GM03348 (cell line): ENCODE measurements around the gene AMPD2.

Experiments used
- DNase-seq: peaks from one replicate; pipeline ENCODE4 v3.0.0; 2012; ENCODE audit warnings: low spot score

AMPD2 gene

DNA sequence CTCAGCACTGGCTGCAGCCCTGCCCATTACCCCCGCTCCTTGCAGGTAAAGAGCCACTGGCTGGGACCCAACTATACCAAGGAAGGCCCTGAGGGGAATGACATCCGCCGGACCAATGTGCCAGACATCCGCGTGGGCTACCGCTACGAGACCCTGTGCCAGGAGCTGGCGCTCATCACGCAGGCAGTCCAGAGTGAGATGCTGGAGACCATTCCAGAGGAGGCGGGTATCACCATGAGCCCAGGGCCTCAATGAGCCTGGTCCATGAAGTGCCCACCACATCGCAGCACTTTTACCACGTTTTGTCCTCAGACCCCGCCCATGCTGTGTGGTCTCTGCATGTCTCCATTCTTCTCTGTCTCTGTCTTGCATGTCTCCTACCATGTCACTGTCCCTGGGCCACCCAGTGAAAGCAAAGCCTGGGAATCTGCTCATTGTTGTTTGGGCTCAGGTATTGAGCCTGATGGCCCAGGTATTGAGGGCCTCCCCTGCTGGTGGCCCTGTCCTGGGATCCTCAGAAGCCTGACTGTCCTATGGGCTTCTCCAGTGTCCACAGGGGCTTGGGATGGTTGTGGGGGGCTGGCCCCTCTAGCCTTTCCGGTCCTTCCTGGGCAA lies 11.4 kb downstream of the AMPD2 start:
- no peak for DNase-seq

DNA sequence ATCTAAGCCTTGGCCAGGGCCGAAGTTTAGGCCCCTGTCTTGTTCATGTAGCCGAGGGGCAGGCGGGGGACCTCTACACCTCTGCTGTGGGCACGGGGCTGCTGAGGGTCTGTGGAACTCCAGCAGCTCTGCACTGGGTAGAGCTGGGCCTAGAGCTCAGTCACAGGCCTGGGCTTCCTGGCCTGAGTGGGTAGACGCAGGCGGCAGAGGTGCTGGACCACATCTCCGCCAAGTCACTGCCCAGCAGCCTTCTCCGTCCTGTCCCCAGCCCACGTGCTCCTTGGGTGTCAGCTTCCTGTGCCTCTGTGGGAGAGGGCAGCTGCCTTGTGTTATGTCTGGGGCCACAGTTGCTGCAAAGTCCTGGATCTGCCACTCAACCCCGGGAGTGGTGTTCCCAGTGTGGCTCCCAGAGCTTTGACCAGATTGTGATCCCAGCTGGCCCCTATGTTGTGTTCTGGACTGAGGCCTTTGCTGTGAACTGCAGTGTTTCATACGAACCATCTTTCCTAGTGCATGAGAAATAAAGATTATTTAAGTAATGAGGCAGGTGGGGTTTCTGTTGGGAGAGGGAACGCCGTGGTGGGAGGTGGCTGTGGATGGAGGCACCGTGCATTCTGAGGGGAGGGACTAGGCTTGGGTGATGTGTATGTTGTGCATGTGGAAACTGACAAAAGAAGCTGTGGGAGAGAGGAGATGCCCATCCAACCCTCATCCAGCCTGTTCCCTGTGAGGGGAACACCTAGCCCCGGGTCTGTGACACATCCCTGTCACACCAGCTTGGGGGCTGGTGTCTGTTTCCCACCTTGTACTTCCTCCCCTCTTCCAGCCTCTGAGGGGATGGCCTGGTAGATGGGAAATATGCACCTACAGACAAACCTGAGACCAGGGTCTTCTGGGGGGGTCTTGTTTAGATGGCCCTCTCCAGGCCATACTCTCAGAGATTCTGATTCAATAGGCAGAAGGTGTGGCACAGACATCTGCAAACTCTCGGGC lies 12.2 kb downstream of the AMPD2 start:
- no peak for DNase-seq

DNA sequence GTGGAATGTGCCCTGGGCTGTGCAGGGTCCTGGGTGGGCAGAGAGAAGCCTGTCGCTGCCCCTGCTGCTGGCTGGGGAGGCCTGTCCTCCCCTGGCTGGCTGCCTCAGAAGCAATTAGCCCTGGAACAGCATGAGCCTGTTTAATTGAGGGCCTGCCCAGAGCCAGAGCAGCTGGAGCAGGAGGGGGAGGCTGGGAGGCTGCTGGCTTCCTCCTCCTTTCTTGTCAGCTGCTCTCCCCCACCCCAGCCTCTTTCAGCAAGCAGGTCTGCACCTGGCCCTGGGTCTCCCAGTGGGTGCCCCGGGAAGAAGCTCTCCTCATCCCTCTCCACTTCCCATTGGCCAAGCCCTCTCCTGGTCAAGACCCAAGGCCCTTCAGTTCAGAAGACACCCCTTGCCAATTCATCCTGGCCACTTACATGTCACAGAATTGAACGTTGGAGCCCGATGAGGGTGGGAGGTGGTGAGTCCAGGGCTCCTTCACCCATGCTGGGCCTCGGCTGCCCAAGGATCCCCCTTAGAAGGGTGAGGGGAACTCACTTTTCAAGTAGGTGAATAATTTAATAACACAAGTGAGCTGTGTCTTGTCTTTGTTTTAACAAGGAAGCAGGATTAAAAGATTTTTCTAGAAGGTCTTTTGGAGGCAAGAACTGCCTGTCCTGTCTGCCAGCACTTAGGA lies 13.2 kb downstream of the AMPD2 start:
- no peak for DNase-seq

DNA sequence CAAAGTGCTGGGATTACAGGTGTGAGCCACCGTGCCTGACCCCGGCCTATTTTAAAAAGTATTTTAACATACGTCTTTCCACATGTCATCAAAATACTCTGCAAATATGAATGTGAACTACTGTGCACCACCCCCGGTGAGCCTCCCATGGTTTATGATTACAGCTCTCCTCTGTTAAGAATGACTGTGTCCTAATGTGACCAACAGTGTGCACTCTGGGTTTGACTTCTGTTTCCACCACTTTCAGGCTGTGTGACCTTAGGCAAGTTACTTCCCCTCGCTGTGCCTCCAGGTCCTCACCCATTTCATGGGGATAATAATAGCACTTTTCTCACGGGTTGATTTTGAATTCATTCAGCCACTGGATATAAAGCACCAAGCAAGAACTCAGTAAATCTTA lies 14.7 kb downstream of the AMPD2 start:
- DNase-seq, result no peak

DNA sequence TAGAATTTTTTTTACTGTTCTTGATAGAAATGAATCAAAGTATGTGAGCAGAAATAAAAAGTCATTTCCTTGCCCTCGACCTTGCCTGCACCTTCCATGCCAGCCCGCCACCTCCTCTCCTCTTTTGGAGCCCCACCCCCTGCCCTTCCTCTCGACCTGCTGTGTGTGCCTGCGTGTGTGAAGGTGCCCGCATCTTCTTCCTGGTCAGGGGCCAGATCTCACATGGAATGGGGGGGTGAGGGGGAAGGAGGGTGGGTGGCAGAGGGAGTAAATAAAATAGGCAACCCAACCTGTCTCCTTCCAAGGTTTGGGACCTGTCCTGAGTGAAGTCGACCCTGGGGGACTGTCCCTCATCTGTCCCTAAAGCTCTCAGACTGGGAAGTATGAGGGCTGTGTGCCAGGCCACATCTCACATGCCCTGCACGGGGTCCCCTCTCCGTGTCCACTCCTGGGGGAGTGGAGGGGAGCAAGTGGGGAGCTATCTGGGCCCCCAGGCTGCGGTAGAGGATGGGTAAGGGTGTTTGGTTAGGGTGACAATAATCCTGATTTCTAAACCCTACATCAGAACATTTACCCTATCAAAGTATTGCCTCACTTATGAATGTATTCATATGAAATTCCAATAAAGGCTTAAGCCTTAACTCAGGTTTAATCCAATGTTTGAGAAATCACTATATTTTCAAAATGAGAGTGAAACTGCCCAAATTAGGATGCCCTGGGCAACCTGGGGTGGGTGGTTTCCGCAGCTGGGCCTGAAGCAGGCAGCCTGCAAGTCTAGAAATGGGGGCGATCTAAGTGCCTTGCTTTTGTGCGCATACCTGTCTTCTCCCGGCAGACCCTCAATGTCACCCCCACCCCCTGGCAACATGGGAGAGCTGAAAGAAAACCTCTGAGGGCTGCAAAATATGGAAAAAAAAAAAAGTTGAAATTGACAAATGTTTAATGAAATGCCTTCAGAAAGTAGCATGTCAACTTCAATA lies 15.4 kb downstream of the AMPD2 start:
- DNase-seq, result no peak

DNA sequence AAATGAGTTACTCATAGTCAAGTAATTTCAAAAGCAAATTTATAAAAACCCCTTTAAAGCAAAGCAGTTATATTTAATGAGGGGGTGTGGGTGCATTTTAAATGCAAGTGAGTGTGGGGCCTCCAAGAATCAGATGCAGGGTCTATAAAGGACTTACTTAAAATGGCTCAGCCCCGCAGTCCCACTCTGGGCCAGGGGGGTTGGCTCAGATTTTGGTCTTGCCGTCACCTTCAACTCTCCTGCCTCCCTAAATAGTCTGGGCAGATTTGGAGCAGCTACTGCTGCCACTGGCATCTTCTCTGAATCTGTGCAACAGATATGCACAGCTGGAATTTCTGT lies 16.2 kb downstream of the AMPD2 start:
- no peak for DNase-seq

DNA sequence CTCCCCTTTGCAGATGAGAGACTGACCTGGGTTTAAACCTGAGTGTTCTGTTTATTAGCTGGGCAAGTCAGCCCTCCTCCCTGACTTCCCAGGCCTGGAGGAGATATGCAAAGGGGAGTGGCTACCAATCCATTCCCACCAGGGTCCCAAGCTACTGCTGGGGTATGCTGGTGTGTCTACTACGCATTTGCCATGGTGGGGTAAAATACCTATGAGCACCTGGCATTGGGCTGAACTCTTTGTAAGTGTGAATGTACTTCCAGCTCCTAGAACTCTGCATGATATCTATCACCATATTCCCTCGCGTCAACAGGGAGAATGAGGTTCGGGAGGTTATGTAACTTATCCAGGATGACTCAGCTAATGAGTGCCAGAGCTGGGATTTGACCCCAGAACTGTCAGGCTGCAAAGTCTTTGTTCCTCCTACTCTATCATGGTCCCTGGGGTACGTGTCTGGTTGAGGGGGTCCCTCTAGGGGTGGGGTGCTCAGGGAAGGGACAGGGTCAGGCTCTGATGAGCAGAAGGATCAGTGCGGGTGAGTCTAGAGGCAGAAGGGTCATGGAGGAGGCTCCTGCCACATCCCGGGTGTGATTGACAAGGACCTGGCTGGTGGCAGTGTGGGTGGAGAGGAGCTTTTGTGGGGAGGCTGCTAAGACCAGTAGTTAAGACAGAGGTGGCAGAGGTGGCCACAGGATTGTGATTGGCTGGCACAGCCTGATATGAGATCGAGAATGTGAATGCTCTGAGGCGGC lies 16.7 kb downstream of the AMPD2 start:
- peak; percentile 75 for DNase-seq

DNA sequence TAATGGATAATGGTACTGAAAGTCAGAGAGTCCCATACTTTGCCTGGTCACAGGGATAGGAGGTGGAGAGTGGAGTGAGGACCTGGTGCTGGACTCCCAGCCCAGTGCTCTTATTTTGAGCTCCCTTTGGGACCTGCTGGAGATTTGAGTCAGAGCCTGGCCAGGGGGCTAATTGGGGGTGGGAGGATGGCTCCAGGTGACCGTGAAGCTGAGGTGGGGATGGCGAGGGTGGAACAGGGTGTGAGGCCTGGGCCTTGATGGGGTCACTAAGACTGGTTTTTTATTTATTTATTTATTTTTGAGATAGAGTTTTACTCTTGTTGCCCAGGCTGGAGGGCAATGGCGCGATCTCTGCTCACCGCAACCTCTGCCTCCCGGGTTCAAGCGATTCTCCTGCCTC lies 17.8 kb downstream of the AMPD2 start:
- no peak for DNase-seq

DNA sequence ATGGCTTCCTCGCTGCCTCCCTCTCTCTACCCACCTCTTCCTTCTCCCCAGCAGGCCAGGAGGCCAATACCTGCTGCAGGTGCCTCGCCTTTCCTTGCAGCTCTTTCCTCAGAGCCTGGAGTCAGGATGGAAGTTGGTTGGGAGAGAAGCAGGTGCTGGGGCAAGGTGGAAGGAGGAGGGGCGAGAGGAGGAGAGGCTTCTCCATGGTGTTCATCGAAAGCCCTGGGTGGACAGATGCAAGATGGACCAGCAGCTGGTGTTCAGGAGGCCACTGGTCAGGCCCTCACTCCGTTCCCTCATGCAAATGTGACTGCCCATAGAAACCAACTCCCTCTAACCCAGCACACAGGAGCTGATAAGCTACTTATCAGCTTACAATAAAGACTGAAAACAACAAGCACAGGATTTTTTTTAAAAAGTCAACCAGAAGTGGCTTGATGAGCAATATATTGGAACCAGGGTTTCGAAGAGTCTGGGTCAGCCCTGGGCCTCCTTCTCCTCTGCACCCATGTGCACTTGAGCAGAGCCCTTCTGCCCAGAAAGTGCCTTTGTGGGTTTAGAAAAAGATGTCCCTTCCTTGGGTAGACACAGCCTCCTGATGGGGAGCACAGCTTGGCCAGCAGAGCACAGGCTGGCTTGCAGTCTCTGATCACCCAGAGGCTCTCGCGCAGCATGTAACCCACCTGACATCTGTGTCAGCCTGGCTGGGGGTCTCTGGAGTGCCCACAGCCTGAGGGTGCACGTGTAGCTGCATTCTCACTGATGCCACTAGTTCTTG lies 19.6 kb downstream of the AMPD2 start:
- no peak for DNase-seq

DNA sequence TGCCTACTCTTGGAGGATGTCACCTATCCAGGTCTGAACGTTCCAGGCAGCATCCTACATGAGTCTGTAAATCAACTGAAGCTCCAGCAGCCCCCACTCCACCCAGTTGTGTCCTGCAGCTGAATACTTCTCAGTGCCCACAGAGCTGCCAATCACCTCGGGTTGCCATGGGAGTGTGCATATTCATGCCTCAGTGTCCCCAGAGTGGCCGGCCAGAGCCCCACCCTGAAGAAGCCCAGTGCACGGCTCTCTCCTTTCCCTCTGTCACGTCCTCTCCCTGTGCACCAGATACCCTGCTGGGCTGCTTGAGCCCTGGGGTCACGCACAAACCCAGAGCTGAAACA lies 20.2 kb downstream of the AMPD2 start:
- DNase-seq, result no peak

DNA sequence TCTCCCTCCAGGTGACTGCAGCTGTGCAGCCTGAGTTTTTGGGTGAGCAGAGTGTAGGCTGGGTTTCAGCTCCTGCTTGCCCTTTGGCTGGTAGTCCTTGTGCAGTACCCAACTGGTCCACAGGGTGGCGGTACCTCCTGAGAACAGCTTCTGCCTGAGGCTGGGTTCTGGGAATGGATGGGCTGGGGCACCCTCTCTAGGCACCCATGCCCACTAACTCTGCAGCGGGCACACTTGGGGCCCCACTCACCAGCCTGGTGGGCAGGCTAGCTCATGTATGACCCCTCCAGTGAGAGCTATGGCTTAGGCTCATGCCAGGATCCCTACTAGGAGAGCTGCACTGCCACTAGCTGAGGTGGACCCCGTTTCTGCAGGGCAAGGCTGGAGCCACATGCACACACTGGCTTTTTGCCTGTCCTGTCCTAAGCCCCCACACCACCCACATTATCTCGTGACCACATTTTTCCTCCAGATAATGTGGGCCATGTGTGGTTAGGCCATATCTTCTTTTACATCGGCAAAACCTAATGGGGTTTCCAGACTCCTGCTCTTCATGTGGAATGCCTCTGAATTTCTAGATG lies 20.7 kb downstream of the AMPD2 start:
- DNase-seq, result peak; percentile 81

DNA sequence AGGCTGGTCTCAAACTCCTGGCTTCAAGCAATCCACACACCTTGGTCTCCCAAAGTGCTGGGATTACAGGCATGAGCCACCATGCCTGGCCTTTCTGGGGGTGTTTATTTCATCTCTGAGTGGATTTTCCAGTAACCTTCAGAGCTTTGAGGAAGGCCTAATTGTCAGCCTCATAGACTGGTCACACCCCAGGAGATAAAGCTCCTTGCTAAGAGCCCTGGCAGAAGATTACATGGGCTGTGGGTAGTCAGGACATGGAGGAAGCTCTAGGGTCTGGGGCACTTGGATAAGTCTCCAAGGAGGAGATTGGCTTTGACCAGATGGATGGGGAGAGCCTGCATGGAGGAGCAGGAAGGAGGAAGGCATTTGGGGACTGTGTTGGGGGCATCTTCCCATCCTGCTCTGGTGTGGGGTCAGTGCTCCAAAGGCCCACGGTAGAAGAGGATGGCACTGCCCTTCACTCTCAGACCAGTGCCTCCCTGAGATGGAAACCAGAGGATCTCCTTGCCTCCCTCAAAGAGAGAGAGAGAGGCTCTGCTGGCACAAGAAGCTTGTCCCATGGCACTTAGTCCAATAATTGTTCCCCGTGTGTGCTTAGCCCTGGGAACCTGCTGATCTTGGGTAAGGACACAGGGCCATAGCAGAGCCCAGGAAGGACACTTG lies 21.6 kb downstream of the AMPD2 start:
- peak; percentile 0 for DNase-seq

DNA sequence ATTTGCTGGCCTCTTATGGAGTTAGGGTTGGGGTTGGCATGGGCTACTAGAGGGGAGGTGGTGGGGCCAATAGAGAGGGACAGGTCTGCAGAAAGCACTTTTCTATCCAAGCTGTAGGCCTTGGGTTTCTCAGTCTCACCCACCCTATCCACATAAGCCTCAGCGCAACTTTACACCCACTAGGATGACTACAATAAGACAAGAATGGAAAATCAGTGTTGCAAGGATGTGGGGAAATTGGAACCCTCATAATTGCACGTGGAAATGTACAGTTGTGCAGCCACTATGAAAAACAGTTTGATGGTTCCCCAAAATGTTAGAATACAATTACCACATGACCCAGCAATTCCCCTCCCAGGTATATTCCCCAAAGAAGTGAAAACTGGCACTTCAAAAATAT lies 22.2 kb downstream of the AMPD2 start:
- DNase-seq, result no peak

DNA sequence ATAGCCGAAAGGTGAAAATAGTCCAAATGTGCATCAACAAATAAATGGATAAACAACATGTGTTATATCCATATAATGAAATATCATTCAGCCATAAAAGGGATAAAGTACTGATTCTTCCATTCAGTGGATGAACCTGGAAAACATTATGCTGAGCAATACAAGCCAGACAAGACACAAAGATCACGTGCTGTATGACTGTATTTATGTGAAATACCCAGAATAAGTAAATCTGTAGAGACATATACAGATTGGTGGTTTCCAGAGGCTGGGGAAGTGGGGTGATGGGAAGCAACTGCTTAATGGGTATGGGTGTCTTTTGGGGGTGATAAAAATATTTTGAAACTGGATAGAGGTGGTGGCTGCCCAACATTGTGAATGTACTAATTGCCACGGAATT lies 23.0 kb downstream of the AMPD2 start:
- DNase-seq, result peak; percentile 20

DNA sequence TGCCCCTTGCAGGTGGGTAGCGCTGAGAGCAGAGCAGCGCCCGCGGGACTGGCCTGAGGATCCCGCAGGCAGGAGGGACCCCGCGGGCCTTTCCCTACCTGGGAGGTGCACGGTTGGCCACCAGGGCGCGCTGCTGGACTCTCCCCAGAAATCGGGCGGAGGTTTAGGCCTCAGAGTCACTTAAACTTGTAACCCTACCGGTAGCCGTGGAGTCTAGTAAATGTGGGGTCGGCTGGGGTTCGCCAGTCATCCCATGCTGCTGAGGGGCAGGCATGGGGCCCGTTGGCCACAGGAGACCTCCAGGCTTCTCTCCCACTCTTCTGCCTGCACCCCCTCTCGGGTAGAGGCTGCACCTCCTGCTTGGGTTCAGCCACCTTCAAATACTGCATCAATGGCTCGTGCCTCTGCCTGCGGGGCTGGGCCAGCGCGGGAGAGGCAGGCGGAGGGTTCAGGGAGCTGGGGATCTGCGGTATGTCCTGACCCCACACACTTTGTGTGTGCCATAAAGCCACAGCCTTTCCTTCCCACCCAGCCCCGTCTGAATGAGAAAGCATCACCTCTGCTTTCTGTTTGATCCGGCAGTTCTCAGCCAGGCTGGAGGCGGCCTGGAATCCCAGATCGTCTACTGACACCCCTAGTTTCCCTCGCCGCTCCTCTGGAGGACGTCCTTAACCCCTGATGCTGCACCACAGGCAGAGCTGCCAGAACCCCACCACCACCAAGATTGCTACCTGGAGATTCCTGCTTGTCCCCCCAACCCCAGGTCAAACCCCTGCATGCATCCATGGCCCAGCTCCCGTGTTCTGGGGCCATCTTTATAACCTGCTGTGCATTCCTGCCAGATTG lies 24.0 kb downstream of the AMPD2 start:
- DNase-seq, result peak; percentile 86

DNA sequence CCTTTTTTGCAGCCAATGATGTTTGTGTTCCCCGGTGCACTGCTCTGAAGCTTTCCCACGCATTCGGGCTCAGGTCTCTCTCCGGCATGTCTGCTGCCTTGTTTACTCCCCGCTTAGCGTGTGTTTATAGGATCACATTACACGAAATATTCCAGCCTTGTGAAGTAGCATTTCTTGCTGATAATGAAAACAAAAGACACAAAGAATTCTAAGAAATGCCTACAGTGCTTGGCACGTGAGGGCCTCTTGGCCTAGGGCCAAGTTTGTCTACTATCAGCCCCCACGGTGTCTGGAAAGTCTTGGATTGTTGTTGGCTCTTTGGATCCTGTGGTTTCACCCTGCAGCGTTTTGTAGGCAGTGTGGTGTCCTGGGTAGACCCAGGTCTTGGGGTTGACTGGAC lies 25.0 kb downstream of the AMPD2 start:
- DNase-seq, result no peak

DNA sequence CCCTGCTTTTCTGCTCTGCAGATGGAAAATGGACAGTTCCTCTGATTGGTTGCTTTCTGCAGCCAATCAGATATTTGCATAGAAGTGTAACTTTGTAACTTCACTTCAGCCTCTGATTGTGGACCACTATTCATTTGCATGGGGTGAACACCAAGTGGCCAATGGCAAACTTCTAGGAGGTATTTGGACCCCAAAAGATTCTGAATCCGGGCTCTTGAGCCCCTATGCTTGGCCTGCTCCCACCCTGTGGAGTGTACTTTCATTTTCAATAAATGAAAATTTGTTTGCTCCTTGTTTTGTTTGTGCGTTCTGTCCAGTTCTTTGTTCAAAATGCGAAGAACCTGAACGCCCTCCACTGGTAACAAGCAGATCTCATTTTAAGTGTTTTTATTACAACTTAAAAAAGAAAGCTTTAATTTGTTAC lies 29.9 kb downstream of the AMPD2 start:
- peak; percentile 41 for DNase-seq

DNA sequence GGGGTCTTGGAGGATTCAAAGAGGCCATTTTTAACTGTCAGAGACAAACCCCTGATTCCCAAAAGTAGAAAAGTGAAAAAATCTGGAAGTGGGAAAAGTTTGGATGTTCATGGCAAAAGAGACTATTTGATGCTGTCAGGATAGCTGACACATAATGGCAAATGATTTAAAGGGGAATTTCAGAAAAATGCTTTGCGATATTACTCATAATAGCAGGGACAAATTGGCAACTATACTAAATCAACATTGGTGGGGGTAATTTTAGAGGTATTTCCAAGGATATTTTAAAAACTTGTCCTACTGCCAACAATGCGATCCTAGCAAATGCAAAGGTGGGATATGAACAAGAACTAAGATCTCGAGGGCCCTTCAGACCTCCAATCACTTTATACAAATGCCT lies 31.0 kb downstream of the AMPD2 start:
- no peak for DNase-seq

DNA sequence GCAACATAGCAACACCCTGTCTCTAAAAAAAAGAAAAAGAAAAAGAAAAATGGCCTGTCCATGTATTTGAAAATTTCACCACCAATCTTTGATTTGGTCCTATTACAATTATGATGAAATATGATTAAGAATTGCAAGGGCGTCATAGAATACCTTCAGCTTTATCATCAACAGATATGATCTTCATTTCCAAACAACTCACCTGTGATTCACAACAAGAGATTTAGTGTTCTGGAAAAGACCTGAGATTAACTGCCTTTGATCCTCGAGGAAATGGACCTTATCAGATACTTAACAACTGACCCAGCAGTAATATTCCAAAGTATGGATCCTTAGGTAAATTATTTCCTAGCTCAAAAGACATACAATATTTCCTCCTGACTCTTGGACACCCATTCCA lies 32.8 kb downstream of the AMPD2 start:
- no peak for DNase-seq
